ENCODE results near the gene CPA4. TPM values are rescaled to one million over a fixed set of nuclear protein-coding genes. Genes with fewer than 3 reads are reported as not detected.

CPA4 gene
- total and polyA plus RNA-seq, 8 donors = 0.20 to 1.5 (median 0.56) TPM

DNA sequence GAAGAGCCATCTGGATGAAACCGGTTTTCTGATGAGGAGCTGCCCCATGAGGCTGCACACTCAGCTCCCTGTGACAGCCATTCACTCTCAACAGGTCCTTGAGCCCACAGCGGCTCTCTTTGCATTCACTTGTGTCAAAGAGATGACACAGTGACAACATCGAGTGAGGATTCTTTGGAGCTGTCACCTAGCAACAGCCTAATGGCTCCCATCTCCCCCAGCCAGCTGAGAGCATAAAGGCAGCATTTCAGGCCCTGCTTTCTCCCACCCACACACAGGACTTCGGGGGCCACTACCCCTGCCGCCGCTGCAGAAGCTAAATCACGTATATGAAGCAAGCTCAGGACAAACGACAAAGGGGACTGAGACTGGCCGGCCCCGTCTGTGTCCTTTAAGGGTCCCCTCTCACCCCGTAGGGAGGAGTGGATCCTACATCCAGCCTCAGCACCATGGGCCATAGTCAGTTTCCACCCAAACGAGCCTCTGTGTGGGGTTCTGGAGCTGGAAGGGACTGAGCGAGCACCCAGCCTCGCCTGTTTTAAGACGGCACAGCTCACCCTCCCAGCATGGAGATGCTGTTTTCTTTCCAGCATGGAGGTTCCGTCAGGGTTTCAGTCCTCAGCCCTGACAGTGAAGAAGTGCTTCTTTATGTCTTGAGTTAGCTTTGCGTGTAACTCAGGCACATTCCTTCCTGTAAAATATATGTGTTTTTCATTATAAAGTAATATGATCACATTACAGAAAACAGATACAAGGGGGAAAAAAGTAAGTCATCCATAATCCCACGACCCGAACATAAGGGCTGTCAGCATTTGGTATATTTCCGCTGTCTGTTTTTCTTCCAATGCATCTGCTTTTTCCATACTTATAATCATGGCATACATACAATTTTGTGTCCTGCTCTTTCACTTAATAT is 4.9 kb downstream of the CPA4 start:
- Histone ChIP-seq H3K27ac (no peak overlapping the region), H3K36me3 (no peaks in the 10 kb centered on the region), H3K4me3 (no peak overlapping the region), H3K9me3 (no peaks in the 10 kb centered on the region), H3K4me1 (no peaks in the 10 kb centered on the region), H3K27me3 (no peaks in the 10 kb centered on the region)
- intact Hi-C loops (cut with DNase I) = no loop called here
- no peak for ATAC-seq
- no peak for DNase-seq
- TF ChIP-seq, protein P1, sequence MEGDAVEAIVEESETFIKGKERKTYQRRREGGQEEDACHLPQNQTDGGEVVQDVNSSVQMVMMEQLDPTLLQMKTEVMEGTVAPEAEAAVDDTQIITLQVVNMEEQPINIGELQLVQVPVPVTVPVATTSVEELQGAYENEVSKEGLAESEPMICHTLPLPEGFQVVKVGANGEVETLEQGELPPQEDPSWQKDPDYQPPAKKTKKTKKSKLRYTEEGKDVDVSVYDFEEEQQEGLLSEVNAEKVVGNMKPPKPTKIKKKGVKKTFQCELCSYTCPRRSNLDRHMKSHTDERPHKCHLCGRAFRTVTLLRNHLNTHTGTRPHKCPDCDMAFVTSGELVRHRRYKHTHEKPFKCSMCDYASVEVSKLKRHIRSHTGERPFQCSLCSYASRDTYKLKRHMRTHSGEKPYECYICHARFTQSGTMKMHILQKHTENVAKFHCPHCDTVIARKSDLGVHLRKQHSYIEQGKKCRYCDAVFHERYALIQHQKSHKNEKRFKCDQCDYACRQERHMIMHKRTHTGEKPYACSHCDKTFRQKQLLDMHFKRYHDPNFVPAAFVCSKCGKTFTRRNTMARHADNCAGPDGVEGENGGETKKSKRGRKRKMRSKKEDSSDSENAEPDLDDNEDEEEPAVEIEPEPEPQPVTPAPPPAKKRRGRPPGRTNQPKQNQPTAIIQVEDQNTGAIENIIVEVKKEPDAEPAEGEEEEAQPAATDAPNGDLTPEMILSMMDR (IDR thresholded peaks at IDR 0.05) = no peak

DNA sequence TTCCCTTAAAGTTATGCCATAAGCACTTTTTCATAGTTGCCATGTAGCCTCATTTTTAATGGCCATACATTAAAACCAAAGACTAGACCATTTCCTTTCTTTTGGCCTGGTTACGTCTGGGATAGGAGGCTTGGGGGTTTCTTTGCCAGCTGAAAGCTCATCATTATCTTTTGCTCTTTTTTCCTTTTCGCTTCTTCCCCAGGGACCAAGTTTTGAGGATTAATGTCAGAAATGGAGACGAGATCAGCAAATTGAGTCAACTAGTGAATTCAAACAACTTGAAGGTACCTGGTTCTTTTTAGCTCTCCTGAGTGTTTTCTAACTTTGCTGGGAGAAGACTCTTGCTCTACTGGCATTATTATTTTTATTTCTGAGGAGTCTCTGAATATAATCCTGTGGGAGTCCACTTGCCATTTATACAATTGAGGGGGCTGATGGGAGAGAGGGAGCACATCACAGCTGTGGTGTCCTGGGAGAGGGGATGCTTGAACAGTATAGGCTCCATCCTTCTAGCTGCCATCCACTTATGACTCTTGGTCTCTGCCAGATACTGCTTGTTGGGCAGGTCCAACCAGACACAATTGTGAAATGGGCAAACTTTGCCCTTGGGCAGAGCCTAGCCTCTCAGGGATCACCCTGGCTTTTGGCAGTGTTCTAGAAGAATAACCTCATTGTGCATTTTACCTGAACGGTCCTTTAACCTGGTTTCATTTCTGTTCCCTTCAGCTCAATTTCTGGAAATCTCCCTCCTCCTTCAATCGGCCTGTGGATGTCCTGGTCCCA is 5.8 kb downstream of the CPA4 start:
- no peaks in the 10 kb centered on the region for H3K27me3 ChIP-seq
- no peaks in the 10 kb centered on the region for H3K36me3 ChIP-seq
- TF ChIP-seq, protein P1 (IDR thresholded peaks at IDR 0.05) = no peak
- intact Hi-C loops (cut with DNase I) = no loop called here
- no peaks in the 10 kb centered on the region for H3K4me1 ChIP-seq
- no peak overlapping the region for H3K4me3 ChIP-seq
- ATAC-seq = no peak
- DNase-seq = no peak
- H3K9me3 ChIP-seq = no peaks in the 10 kb centered on the region
- no peak overlapping the region for H3K27ac ChIP-seq

DNA sequence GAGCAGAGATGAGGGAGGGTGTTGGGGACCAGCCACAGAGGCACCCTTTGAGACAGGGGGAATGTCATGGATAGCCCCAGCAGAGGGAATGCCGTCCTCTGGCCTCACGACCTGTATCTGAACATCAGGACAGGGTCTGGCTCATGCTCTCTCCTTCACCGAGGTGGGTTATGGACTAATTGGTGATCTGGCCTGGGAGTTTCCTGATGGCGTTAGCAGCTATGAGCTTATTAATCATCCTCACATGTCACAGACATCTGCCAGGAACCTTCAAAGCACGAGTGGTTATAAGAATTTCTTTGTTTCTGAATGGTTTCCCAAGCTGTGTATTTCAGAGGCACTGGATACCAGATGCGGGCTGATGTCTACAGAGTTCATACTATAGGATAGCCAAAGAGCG is 6.9 kb downstream of the CPA4 start:
- Histone ChIP-seq H3K27me3 (no peaks in the 10 kb centered on the region), H3K4me1 (no peaks in the 10 kb centered on the region), H3K27ac (no peak overlapping the region), H3K4me3 (no peak overlapping the region), H3K36me3 (no peaks in the 10 kb centered on the region), H3K9me3 (no peaks in the 10 kb centered on the region)
- TF ChIP-seq, protein P1 (IDR thresholded peaks at IDR 0.05) = no peak
- DNase-seq = no peak
- no peak for ATAC-seq
- intact Hi-C loops (cut with DNase I) = no loop called here

DNA sequence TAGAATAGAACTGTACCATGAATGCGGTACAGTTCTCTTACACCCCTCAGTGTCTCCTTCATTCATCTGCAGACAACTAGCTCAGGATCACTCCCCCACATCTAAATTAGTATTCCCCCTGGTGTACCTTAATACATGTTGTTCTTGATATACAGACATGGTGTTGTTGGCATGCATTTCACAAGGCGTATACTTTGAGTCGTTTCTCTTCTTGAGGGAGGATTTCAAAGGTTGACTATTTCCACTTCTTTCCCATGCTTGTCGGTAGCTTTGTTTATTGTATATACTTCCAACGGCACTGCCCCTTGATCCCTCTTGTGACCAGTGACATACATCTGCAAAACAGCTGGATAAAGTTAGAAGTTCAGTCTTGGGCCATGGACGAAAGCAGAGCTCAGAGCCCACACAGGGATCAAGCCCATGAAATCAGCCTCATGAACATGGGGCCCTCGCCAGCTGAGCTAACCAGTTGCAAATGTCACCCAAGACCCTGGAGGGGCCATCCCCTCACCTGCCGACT is 8.6 kb downstream of the CPA4 start:
- Histone ChIP-seq H3K27me3 (no peaks in the 10 kb centered on the region), H3K36me3 (no peaks in the 10 kb centered on the region), H3K4me3 (no peak overlapping the region), H3K27ac (no peak overlapping the region), H3K9me3 (no peaks in the 10 kb centered on the region), H3K4me1 (no peaks in the 10 kb centered on the region)
- ATAC-seq = no peak
- TF ChIP-seq, protein P1 (IDR thresholded peaks at IDR 0.05) = no peak
- intact Hi-C loops (cut with DNase I) = no loop called here
- DNase-seq = no peak

DNA sequence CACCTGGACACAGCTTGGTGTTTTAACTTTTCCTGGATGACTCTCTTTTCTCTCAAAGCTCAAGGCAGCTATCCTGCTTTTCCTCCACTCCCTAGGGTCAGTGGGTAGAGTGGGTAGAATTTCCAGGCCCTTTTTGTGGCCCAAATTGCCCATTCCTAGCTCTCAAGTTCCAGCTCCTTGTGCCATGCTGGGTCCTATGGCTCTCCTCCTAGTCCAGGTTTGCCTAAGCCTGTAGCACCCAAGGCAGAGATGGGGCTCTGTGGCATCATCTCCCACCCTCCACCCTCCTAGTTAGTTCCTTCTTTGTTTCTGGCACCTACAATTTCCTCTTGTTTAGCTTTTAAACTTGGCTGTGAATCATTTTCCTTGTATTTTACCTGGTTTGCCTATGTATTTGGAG is 9.7 kb downstream of the CPA4 start:
- Histone ChIP-seq H3K27me3 (no peaks in the 10 kb centered on the region), H3K4me3 (no peak overlapping the region), H3K9me3 (no peaks in the 10 kb centered on the region), H3K4me1 (no peaks in the 10 kb centered on the region), H3K27ac (no peak overlapping the region), H3K36me3 (no peaks in the 10 kb centered on the region)
- DNase-seq (no peak), ATAC-seq (no peak)
- TF ChIP-seq, protein P1 (IDR thresholded peaks at IDR 0.05) = no peak
- intact Hi-C loops (cut with DNase I) = no loop called here
